GM12878 (cell line): Measurements from ENCODE around the gene MCC. TPM values are rescaled to one million over a fixed set of nuclear protein-coding genes. Genes with fewer than 3 reads are reported as not detected.

Experiments
- ATAC-seq: fragments of 200-7000 bp; cut with Tn5 transposase; 3 replicates; pipeline ENCODE4 v1.9.1; 2020; ENCODE audit warnings: mild to moderate bottlenecking, moderate library complexity
- BruUV-seq: library from RNA; stranded (reverse); fragments of 400-500 nt; replicated peaks from 2 replicates; lab custom pipeline; 2021; lab: Mats Ljungman, UMichigan
- CTCF ChIA-PET: fragments of 300-600 bp; sonication (Branson Sonifier 250); formaldehyde crosslinking; extraction: SDS; loops from one replicate; lab custom pipeline; 2021; ENCODE audit warnings: inconsistent platforms; lab: Yijun Ruan, JAX
- POLR2A ChIA-PET: fragments of 350-600 bp; formaldehyde crosslinking; extraction: SDS; loops from one replicate; lab custom pipeline; 2021; ENCODE audit warnings: inconsistent platforms; lab: Charles Lee
- RAD21 ChIA-PET: fragments of 300-600 bp; sonication (Branson Sonifier 250); formaldehyde crosslinking; loops from one replicate; lab custom pipeline; 2023; ENCODE audit warnings: antibody characterized with exemption; ENCODE audit not compliant: unreplicated experiment; lab: Charles Lee
- SMC1A ChIA-PET: fragments of 300-600 bp; sonication (Branson Sonifier 250); formaldehyde crosslinking; loops from one replicate; lab custom pipeline; 2023; ENCODE audit not compliant: unreplicated experiment, uncharacterized antibody; lab: Charles Lee
- DNase-seq: peaks from one replicate; pipeline ENCODE4 v3.0.0-alpha.2; 2011; ENCODE audit warnings: low read depth, low spot score
- FAIRE-seq: peaks from 3 replicates; lab custom pipeline; 2011; peaks lifted over from hg19 to GRCh38; lab: Jason Lieb, UNC
- H2AFZ ChIP-seq: 2 replicates; pipeline ENCODE4 v1.6.0; 2011; ENCODE audit warnings: low read depth, low read length, control low read depth; ENCODE audit not compliant: control insufficient read depth
- H3K27ac ChIP-seq: 2 replicates; pipeline ENCODE4 v1.5.1; 2011; ENCODE audit warnings: control low read depth; ENCODE audit not compliant: control insufficient read depth, insufficient read depth
- H3K27me3 ChIP-seq, 2 experiments: replicated peaks in 1 of 2; 2 replicates each; pipeline versions ENCODE4 v1.6.0 to v1.6.1; 2011; ENCODE audit warnings: low read length in 1 of 2; ENCODE audit not compliant: control insufficient read depth in 2 of 2, insufficient read depth in 2 of 2
- H3K36me3 ChIP-seq, 2 experiments: 2 replicates each; pipeline ENCODE4 v1.5.1; 2011; ENCODE audit warnings: low read length in 1 of 2; ENCODE audit not compliant: control insufficient read depth in 2 of 2, insufficient read depth in 2 of 2
- H3K4me1 ChIP-seq: 2 replicates; pipeline ENCODE4 v1.6.1; 2011; ENCODE audit warnings: mild to moderate bottlenecking, low read length, moderate library complexity, mixed read lengths; ENCODE audit not compliant: control insufficient read depth, insufficient read depth
- H3K4me2 ChIP-seq: 2 replicates; pipeline ENCODE4 v1.6.0; 2011; ENCODE audit warnings: control low read depth; ENCODE audit not compliant: control insufficient read depth, insufficient read depth
- H3K4me3 ChIP-seq: fragments of 200-600 bp; sonication (generic); 2 replicates; pipeline ENCODE4 v1.5.1; 2016
- H3K79me2 ChIP-seq: 2 replicates; pipeline ENCODE4 v1.6.0; 2011; ENCODE audit warnings: low read length; ENCODE audit not compliant: control insufficient read depth, insufficient read depth
- H3K9ac ChIP-seq: 2 replicates; pipeline ENCODE4 v1.8.0; 2011; ENCODE audit warnings: low read length, control low read depth, mixed read lengths; ENCODE audit not compliant: control insufficient read depth, insufficient read depth
- H3K9me3 ChIP-seq: replicated peaks from 3 replicates; pipeline ENCODE4 v1.5.1; 2011; ENCODE audit warnings: mild to moderate bottlenecking, low read length; ENCODE audit not compliant: control insufficient read depth, insufficient read depth
- H4K20me1 ChIP-seq: 2 replicates; pipeline ENCODE4 v1.6.0; 2011; ENCODE audit not compliant: control insufficient read depth, insufficient read depth
- RUNX3 ChIP-seq: IDR thresholded peaks from 2 replicates; pipeline ENCODE4 v1.6.1; 2012; ENCODE audit warnings: low read length, inconsistent platforms
- YBX1 ChIP-seq: fragments of 450-650 bp; IDR thresholded peaks from 2 replicates; pipeline ENCODE4 v1.6.1; 2016; ENCODE audit warnings: antibody characterized with exemption
- ZNF274 ChIP-seq: IDR thresholded peaks from one replicate; pipeline ENCODE4 v1.8.0; 2011; ENCODE audit not compliant: insufficient read length, insufficient read depth
- WGBS: methylation state at CpG from one replicate; pipeline ENCODE4 v1.1.6; 2016; ENCODE audit warnings: low lambda C conversion rate; ENCODE audit not compliant: insufficient replicate concordance, insufficient coverage; ENCODE audit errors: missing lambda C conversion rate; 5-methylcytosine and 5-hydroxymethylcytosine counted together
- in situ Hi-C: fragments of 300-500 bp; cut with MboI; formaldehyde crosslinking; loops from 9 replicates; pipeline ENCODE4 v1.14.3; 2018; ENCODE audit warnings: mixed read lengths
- intact Hi-C: fragments of 100-400 bp; cut with micrococcal nuclease; formaldehyde crosslinking; loops from one replicate; pipeline ENCODE4 v1.14.2; 2022; ENCODE audit not compliant: unreplicated experiment
- polyA plus RNA-seq, 11 experiments: library from polyadenylated mRNA; depleted of rRNA in 4 of 11; unstranded in 6 of 11; stranded (reverse) in 5 of 11; fragments of >200 nt; fragmentation: Nextera tagmentation in 4 of 11; fragmentation: Illumina TruSeq in 1 of 11; extraction: Ambion mirVana in 4 of 11; extraction: Trizol in 1 of 11; gene quantifications; 1 replicate in 1 of 11; 2 replicates in 10 of 11; pipeline versions ENCODE4 v1.2.1 to v1.2.3, GENCODE V29; 2011 to 2016; ENCODE audit warnings: inconsistent platforms in 2 of 11, missing spikeins in 2 of 11, low read depth in 1 of 11
- total RNA-seq, 4 experiments: library from RNA; depleted of rRNA in 3 of 4; stranded (reverse); fragments of >200 nt in 3 of 4; fragmentation: Illumina TruSeq in 1 of 4; extraction: Trizol in 1 of 4; gene quantifications; 2 replicates each; pipeline versions ENCODE4 v1.2.1 to v1.2.3, GENCODE V29; 2013 to 2021
- TF ChIP-seq, protein P1 (sequence below): IDR thresholded peaks from 2 replicates; pipeline ENCODE4 v1.6.1; 2012; ENCODE audit warnings: mild to moderate bottlenecking, low read depth, low read length

Gene MCC
- total and polyA plus RNA-seq, 10 of the 15 experiments (the other 5 are each of a cell fraction or from before 2014, with no cell fraction given): 0.03 to 0.86 (median 0.16) TPM

DNA sequence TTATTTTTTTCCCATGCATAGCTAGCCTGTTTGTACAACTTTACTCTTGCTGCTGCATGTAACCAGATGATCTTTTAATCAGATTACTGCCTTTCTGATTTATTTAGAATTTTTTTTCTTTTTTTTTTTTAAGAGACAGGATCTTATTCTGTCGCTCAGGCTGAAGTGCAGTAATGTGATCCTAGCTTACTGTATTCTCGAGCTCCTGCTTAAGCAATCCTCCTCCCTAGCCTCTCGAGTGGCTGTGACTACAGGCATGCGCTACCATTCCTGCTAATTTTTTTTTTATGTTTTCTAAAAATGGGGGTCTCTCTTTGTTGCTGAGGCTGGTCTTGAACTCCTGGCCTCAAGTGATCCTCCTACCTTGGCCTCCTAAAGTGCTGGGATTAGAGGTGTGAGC is 502.0 kb downstream of the MCC start:
- ChIA-PET SMC1A (interaction anchor here (0.6 to 3.7 kb wide), 9 partner anchors 7 to 393 kb away, joined by 3 to 30 read pairs (median 4); partner anchors contain the start of gene DCP2), RAD21 (interaction anchor here (1.4 kb wide), 1 partner anchor 22 kb away, joined by 3 read pairs; no protein-coding TSS in a partner anchor), POLR2A (interaction anchor here (0.6 to 1.0 kb wide), 2 partner anchors 10 to 55 kb away, joined by 3 to 4 read pairs; partner anchors contain the start of gene DCP2), CTCF (interaction anchor here (0.7 to 4.6 kb wide), 4 partner anchors 10 to 539 kb away, joined by 3 to 79 read pairs (median 4); no protein-coding TSS in a partner anchor)
- in situ Hi-C loops: loop anchor here (5.0 to 25.0 kb wide), 3 partner anchors 341 to 1426 kb away; partner anchors contain the start of gene YTHDC2
- BruUV-seq: no TSS peak
- no peaks in the 10 kb centered on the region; the same call in 2 of the 3 replicates for H3K9me3 ChIP-seq
- no peaks in the 10 kb centered on the region for H4K20me1 ChIP-seq
- peaks cover 1 to 37% of the 10 kb centered on the region in 2 experiments for H3K36me3 ChIP-seq
- no peaks in the 10 kb centered on the region for H3K4me1 ChIP-seq
- 98% methylated on average over 4 of the region's 4 CpGs for WGBS
- no peak overlapping the region for H3K4me2 ChIP-seq
- H3K9ac ChIP-seq: no peak overlapping the region
- H3K27ac ChIP-seq: no peak overlapping the region
- ATAC-seq: no peak
- FAIRE-seq: no peak
- no peaks in the 10 kb centered on the region for H3K27me3 ChIP-seq
- DNase-seq: no peak
- intact Hi-C loops: no loop called here
- H2AFZ ChIP-seq: no peak overlapping the region
- peaks cover 80% of the 10 kb centered on the region for H3K79me2 ChIP-seq
- TF ChIP-seq ZNF274 (no peak), RUNX3 (no peak), YBX1 (no peak)
- TF ChIP-seq, protein P1, sequence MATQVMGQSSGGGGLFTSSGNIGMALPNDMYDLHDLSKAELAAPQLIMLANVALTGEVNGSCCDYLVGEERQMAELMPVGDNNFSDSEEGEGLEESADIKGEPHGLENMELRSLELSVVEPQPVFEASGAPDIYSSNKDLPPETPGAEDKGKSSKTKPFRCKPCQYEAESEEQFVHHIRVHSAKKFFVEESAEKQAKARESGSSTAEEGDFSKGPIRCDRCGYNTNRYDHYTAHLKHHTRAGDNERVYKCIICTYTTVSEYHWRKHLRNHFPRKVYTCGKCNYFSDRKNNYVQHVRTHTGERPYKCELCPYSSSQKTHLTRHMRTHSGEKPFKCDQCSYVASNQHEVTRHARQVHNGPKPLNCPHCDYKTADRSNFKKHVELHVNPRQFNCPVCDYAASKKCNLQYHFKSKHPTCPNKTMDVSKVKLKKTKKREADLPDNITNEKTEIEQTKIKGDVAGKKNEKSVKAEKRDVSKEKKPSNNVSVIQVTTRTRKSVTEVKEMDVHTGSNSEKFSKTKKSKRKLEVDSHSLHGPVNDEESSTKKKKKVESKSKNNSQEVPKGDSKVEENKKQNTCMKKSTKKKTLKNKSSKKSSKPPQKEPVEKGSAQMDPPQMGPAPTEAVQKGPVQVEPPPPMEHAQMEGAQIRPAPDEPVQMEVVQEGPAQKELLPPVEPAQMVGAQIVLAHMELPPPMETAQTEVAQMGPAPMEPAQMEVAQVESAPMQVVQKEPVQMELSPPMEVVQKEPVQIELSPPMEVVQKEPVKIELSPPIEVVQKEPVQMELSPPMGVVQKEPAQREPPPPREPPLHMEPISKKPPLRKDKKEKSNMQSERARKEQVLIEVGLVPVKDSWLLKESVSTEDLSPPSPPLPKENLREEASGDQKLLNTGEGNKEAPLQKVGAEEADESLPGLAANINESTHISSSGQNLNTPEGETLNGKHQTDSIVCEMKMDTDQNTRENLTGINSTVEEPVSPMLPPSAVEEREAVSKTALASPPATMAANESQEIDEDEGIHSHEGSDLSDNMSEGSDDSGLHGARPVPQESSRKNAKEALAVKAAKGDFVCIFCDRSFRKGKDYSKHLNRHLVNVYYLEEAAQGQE: no peak
- TF ChIP-seq, all 136 proteins: peak for 0
- no peak overlapping the region for H3K4me3 ChIP-seq
